LNCaP clone FGC (cell line): Measurements from ENCODE around the gene FAM181A.

Experiments
- DNase-seq: peaks from one replicate; pipeline ENCODE4 v3.0.0-alpha.2; 2011; ENCODE audit warnings: low read depth
- H3K4me3 ChIP-seq: 2 replicates; pipeline ENCODE4 v1.5.1; 2011; ENCODE audit warnings: mild to moderate bottlenecking, low read depth, low read length, control low read depth
- CTCF ChIP-seq: IDR thresholded peaks from 2 replicates; pipeline ENCODE4 v1.5.1; 2012; ENCODE audit warnings: mild to moderate bottlenecking; ENCODE audit not compliant: control insufficient read depth, insufficient read depth; ENCODE audit errors: extremely low read depth

Gene FAM181A

GRCh38 chr14:93957751-93958566 lies 30.8 kb downstream of the FAM181A start:
- no peak overlapping the region for H3K4me3 ChIP-seq
- DNase-seq, result no peak
- TF ChIP-seq CTCF, result no peak

GRCh38 chr14:93958567-93959238 lies 31.6 kb downstream of the FAM181A start:
- no peak for DNase-seq
- H3K4me3 ChIP-seq, result no peak overlapping the region
- TF ChIP-seq CTCF, result no peak

- H3K4me3 ChIP-seq, result no peak overlapping the region
- no peak for TF ChIP-seq CTCF
- no peak for DNase-seq
Observed at GRCh38 chr14:93959239-93960107, 32.3 kb downstream of the FAM181A start.

GRCh38 chr14:93960108-93960475 lies 32.9 kb downstream of the FAM181A start:
- no peak for DNase-seq
- no peak overlapping the region for H3K4me3 ChIP-seq
- no peak for TF ChIP-seq CTCF

- TF ChIP-seq CTCF, result no peak
- no peak overlapping the region for H3K4me3 ChIP-seq
- DNase-seq, result no peak
Observed at GRCh38 chr14:93960774-93961438, 33.8 kb downstream of the FAM181A start.

GRCh38 chr14:93961620-93962019 lies 34.5 kb downstream of the FAM181A start:
- no peak overlapping the region for H3K4me3 ChIP-seq
- TF ChIP-seq CTCF, result no peak
- no peak for DNase-seq
